GM21381 (cell line): Measurements from ENCODE around the gene CHURC1.
"Not testable (repeated sequence)": the region's sequence is repeated elsewhere in the genome, so short reads cannot be mapped to it uniquely, and the experiment has no call there.

Source experiments
- ATAC-seq: cut with Tn5 transposase; IDR thresholded peaks from one replicate; pipeline ENCODE4 v1.9.1; 2021; ENCODE audit warnings: mild to moderate bottlenecking, moderate library complexity; ENCODE audit not compliant: unreplicated experiment

CHURC1 gene

DNA sequence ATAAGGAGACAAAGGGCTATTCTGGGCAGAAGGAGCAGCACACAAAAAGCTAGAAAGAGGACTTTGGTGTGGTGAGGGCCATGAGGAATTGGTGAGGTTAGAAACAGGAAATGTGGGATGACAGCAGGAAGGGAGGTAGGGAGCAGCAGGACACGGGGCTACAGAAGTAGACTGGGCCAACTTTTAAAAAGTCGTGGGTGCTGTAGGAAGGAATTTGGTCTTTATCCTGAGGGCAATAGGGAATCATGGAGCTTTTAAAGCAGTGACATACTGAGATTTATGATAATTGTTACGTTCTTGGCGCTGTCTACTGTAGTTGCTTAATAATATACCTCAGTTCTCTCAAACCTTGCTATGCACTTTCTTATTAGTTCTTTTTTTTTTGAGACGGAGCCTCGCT, 8.2 kb upstream of the CHURC1 start:
- ATAC-seq, result no peak

DNA sequence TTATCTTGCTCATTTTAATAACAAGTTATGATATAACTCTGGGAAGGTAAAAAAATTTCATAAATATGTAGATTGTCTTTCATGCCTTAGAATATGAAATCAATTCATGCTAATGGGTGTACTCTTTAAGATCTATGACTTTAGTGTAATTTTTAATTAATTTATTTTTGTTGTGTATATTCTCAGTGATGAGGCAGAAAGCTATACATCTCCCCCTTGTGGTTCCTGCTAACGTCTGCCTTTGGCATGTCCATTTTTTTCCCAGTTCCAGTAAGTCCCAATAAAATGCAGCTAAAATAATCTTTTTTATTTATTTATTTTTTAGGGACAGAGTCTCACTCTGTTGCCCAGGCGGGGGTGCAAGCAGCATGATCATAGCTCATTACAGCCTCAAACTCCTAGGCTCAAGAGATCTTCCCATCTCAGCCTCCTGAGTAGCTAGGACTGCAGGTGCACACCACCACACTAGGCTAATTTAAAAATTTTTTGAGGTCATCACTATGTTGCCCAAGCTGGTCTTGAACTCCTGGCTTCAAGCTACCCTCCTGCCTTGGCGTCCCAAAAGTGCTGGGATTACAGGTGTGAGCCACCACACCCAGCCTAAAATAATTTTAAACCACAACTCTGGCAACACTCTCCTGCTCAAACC, 3.3 kb upstream of the CHURC1 start:
- ATAC-seq, result no peak

DNA sequence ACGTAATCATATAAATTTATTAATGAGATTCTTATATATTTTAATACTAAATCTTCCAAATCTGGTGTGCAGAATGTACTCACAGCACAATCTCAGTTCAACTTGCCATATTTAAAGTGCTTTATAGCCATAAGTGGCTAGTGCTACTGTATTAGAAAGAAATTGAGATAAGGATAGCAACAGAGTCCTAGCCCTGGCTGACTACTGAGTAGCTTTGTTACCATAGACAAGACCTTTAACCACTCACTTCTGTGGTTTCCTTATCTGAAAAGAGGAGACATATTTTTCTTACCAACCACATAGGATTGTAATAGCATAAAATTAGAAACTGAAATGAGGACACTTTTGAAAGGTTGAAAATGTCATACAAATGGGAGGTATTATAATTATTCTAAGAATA, 2.0 kb upstream of the CHURC1 start:
- no peak for ATAC-seq

DNA sequence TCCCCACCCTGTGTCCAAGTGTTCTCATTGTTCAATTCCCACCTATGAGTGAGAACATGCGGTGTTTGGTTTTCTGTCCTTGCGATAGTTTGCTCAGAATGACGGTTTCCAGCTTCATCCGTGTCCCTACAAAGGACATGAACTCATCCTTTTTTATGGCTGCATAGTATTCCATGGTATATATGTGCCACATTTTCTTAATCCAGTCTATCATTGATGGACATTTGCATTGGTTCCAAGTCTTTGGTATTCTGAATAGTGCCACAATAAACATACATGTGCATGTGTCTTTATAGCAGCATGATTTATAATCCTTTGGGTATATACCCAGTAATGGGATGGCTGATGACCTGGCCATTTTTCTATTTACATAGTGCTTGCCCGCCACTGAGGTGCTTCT, 778 bp upstream of the CHURC1 start:
- not testable (repeated sequence) for ATAC-seq

DNA sequence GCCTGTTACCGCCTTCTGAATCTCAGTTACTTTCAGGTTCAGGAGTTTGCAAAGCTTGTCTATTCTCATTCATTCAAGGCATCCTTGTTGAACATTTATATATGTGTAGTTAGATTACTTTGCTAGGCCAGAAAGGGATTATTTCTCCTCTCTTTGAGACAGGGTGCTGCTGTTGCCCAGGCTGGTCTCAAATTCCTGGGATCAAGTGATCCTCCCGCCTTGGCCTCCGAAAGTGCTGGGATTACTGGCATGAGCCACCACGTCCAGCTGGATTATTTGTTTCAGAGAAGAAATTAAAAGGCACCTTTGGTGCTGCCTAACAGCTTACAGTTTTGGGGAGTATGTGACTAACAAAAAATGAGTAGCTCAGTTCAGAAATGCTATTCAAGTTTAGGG, 772 bp downstream of the CHURC1 start:
- ATAC-seq, result no peak

DNA sequence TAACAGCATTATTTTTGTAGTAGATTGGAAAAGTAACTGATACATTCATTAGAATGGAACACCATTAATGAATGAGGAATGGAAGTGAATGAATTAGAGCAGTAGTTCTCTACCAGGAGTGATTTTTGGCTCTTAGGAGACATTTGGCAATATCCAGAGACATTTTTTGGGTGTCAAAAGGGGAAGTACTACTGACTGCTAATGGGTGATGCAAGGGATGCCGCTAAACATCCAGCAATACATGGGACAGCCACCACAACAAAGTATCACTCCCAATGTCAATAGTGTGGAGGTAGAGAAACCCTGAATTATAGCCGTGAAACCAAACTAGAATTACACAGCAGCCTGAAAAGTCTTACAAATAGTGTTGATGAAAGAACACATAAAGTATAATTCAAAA, 1.5 kb downstream of the CHURC1 start:
- no peak for ATAC-seq

DNA sequence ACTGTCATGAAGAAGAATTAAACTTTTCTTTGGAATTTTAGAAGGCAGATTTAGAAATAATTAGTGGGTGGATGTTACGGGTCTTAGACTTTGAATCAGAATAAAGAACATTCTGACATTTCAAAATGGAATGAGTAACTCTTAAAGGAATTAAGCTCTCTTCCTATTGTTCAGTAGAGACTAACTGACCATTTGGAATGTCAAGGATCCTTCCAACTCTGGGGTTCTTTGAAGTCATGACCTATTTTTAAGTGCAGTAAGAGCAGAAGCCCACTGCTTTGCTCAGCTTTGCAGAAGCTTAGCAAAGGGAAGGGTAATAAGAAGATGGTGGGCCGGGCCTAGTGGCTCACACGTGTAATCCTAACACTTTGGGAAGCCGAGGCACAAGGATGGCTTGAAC, 4.0 kb downstream of the CHURC1 start:
- ATAC-seq, result no peak

DNA sequence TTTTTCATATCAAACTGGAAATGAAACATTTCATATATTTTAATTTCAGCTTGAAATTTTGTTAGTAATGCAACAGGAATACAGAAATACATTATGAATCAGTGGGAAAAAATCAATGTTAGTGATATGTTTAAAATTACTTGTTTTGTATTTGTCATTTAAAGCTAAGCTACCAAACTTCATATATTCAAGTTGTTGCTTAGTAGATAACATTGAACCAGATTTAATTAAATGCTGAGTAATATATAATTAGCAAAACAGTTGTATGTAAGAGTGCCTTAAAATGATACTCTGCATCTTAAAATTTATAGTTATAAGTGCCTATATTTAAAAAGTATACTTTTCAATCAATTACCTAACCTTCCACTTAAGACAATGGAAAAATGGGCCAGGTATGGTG, 5.0 kb downstream of the CHURC1 start:
- no peak for ATAC-seq

DNA sequence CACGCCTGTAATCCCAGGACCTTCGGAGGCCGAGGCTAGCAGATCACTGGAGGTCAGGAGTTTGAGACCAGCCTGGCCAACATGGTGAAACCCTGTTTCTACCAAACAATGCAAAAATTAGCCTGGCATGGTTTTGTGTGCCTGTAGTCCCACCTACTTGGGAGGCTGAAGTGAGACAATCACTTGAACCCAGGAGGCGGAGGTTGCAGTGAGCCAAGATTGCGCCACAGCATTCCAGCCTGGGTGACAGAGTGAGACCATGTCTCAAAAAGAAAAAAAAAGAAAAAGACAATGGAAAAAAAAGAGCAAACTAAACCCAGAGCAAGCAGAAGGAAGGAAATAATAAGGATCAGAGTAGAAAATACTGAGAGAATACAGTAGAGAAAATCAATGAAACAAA, 5.4 kb downstream of the CHURC1 start:
- ATAC-seq, result no peak

DNA sequence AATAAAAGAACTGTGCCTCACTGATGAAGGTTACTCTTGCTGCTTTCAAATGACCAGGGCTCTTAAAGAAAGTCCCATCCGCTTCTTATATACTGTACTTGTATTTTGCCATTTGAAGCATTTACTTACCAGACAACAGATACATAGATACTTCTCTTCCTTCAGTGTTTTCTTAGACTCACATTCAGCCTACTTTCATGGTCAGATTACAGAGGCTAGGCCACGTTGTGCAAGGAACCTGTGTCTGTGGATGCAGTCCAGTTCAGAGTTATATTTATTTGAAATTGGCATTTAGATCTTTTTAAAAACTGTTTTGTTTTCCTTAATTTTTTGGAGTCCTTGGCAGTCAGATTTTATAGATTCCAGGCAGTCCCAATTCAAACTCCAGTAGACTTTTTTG, 6.2 kb downstream of the CHURC1 start:
- no peak for ATAC-seq

DNA sequence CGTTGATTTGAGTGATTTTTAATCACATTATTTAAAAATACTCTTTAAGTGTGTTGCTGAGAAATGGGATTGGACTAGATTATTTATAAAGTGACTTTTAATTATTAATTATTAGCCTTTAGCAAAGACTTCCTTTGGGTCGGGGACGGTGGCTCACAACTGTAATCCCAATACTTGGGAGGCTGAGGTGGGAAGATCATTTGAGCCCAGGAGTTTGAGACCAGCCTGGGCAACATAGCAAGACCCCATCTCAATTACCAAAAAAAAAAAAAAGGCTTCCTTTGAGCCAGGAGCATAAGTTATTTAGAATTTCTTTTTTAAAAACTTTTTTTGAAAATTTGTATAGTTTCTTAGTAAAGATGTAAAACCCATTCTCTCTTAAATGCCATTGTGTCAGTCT, 8.8 kb downstream of the CHURC1 start:
- ATAC-seq, result no peak

DNA sequence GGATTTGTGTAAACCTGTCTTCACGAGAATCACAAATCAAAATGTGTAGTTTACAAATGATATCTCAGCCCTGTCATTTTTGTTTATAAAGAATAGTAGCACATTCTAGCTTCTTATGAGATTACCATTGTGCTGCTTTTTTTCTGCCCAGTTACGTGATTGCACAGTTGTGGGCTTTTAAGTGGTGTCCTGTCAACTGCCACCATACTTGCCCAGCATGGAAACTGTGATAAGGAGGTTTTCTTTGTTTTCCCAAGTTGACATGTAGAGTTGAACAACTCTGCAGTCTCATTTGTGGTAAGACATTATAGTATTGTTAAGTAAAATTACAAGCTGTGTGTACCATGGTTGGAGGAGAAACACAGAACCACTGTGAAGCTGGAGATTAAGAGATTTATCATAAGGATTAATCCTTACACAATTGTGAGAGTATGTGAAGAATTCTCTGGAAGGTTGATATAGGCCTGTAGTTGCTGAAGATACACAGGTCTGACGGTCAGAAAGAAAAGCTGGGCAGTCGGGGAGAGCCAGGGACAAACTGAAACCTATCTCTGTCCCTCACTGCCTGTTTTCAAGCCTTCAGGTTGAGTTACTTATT, 12.2 kb downstream of the CHURC1 start:
- no peak for ATAC-seq

DNA sequence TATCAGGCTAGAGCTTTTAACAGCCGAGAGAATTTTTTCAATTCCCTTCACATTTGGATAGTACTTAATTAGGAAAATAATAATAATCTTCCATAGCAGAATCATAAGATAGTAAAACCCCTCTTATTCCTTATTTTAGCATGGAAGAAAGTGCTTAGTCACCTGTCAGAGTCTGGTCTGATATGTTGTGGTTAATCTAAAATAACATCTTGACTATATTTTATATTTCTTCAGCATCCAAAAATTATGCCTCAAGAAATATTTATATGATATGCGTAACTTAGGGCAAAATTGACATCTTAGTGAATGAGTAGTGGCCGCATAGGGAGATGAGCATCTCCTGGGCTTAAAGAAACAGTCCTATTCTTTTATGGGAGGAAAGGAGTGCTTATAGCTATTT, 12.8 kb downstream of the CHURC1 start:
- ATAC-seq, result no peak

DNA sequence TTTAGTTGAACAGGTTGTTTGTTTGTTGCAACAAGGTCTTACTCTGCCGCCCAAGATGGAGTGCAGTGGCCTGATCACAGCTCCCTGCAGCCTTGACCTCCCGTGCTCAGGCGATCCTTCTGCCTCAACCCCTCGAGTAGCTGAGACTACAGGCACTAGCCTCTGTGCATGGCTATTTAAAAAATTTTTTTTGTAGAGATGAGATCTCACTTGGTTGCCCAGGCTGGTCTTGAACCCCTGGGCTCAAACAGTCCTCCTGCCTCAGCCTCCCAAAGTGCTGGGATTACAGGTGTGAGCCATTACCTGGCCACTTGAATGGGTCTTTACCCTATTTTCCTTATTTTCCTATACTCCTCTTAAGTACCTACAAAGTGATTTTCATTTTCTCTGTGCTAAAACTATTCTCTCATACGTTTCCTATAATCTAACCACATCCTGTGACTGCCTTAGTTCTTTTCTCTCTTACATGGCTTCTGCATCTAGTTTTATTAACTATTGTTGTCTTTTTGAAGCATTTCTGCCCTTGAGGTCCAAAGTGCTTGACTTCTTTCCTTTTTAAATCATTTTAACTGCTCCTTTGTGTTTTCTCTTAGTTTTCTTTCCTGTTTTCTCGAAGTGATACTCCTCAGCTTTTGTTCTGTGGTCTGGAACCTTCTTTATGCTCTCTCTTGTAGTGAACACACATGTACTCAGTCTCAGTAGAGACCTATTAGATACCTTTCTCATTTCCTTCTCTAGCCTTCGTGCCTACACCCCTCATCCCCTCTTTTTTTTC, 14.2 kb downstream of the CHURC1 start:
- ATAC-seq, result peak; percentile 78

DNA sequence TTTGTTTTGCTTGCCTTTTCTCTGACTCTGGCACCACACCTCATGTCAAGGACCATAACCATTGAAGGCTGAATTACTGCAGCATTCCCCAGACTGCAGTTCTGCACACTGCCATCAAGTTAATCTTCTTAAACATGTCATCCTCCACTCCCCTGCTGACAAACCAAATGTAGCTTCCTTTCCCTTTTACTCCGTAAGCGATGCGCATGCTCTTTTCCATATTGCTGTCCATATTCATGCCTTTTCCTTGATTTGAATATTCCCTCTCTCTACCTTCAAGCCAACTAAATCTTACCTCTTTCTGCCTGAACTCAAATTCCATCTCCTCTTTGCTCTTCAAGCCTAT, 14.7 kb downstream of the CHURC1 start:
- no peak for ATAC-seq

DNA sequence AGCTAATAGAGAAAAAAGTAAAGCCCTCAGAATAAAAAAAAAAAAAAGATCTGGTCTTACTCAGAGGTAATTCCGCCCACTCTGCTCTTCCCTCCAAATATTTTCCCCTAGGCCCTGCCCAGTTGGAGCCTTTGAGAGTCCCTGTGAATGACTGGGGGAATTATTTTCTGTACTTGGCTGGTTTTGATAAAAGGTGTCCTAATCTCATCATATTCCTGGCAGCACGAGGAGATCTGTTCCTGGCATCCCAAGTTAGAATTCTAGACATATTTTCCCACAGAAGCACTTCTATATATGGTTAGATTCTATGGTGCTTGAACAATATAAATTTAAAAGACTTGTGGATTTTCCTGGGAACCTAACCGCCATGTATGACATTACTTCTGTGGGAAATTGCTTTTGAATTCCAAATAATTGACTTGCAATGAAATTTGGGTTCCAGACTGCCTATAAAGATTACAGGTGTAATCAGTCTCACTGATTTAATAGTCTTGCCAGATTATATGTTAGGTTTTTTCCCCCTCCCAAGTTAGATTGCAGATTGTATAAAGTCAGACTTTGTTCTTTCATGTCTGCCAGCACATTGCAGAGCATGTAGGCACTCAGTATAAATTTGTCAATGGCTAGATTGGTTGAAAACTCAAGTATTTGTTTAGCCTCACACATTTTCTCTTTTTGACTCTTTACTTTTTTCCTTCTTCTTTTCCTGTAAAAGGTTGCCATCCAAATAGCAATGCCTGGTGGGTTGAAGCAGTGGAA, 16.0 kb downstream of the CHURC1 start:
- ATAC-seq, result no peak

DNA sequence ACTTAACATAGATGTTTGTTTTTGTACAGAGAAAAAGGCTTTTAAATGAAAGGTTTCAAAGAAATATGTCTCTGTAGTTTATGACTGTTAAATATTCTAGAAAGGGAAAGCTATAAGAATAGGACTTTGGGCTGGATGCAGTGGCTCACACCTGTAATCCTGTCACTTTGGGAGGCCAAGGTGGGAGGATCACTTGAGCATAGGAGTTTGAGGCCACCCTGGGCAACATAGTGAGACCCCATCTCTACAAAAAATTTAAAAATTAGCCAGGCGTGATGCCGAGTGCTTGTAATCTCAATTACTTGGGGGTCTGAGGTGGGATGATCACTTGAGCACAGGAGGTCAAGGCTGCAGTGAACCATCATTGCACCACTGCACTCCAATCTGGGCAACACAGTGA, 16.9 kb downstream of the CHURC1 start:
- ATAC-seq, result no peak

DNA sequence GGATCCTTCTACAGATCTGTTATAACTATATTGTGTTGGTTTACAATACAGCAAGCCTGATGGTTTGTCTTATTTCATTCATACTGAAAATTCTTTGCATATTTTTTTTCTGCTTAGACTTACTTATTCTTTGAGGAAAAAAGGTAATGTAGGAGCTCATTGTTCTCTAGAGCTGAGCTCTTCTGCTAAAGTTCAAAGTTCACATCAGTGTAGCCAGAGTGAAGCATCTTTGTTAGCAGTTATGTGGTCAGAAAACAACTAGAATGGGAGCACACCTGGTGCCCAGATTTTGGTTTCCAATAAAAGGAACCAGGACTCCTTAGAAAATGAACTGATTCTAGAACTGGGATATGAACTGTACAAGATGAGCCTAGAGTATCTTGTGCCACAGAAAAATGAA, 18.0 kb downstream of the CHURC1 start:
- ATAC-seq, result no peak

DNA sequence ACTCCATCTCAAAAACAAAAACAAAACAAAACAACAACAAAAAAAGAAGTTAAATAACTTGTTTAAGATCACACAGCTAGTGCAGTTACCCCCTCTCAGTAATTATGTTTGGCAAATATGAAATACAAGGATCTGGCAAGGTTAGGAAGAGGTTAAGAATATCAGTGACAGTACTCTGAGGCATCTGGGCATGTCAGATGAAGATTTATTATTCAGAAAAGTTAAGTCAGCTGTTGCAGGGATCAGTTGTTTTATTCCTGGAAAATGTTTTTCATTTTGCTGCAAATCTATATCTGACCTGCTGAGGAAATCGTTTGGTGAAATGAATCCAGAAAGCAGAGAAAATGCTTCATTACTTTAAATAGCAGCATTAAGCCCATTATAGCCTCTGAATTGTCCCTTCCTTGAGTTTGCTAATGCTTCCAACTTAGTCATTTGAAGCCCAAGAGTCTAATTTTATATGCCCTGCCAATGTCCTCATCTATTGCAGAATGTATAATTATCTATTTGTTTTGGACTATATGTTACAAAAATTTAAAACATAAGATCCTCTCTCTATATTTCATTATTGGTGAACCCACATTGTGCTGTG, 20.2 kb downstream of the CHURC1 start:
- no peak for ATAC-seq

DNA sequence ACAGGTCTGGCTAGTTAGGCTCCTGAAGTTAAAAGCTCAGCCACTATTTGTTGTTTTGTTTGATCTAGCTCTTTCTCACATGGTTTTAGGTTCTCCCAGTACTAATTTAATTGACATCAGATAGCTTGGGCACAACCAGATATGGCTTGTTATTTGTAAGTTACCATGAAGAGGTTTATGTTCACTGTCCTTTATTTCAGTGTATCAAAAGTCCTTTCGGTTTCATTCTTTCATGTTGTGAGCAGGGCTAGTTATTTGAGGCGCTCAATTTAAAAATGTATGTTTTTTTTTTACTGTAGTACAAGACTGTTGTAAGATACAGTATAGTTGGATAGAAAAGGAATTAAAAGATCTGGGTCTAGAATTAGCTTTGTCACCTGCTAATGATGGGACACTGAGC, 21.3 kb downstream of the CHURC1 start:
- ATAC-seq, result no peak

DNA sequence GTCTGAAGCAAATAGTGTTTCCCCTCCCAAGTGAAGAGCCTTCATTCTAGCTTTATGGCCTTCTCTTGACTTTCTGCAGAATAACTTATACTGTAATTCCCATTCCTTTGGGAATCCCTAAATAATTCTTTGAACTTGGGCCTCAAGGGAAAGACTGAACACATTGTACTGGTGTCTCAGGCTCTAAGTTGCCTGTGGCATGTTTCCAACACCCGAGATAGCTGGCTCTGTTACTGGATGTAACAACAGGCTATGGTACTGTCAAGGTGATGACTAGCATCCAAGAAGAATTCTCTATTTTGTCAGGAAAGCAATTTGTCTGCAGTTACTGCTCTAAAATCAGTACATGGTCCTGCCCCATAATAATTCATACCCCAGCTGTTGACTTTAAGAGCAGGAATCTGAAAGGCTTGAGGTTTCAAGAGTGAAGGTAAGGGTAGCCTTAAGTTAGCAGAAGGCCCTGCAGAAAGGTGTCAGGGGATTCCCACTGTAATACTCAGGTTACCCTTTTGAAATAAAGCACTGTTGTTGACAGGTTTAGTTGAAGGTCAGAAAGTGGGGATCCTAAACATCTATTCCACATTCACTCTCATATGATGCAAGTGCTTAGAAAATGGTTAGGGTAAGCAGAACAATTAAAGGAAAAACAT, 23.0 kb downstream of the CHURC1 start:
- no peak for ATAC-seq
